Retina (tissue), 1 donor: Measurements from ENCODE around the gene LSM14A.

ENCODE experiments used
- DNase-seq: peaks from one replicate; pipeline ENCODE4 v3.0.0-alpha.2; 2016

Gene LSM14A

DNA sequence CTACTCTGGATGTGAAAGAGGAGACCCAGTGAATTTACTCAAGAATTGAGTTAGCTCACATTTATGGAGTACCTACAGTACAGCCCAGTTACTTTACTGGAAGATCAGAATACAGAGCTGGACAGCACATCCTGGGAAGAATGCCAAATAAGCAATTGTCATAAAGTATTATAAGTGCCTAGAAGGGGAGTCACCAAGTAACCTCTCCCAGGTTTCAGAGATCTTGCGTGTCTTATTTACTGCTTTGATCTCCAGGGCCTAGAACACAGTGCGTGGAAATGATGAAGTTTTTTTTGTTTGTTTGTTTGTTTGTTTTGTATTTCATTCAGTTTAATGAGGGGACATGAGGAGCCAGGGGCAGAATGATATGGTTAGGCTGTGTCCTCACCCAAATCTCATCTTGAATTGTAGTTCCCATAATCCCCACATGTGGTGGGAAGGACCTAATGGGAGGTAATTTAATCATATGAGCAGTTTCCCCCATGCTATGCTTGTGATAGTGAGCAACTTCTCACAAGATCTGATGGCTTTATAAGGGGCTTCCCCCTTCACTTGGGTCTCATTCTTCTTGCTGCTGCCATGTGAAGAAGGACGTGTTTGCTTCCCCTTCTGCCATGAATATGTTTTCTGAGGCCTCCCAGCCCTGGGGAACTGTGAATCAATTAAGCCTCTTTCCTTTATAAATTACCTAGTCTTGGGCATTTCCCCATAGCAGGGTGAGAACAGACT lies 87.2 kb downstream of the LSM14A start:
- no peak for DNase-seq

DNA sequence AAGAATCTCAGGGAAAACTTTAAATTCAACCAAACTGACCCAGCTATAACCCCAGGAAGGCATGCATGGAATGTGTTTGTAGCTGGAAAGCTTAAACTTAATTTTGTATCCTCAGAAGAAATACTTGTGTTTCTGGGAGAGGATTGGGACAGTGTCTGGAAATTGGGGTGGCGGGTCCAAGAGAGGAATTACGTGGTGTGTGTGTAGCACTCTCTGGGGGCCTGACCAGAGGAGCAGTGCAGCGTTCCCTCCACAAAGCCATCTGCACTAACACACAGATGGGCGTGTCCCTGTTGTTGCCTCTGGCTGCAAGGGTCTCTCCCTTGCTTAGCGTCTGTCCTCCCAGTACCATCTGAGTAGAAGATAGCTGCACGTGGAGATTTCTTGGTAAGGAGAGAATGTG lies 88.5 kb downstream of the LSM14A start:
- DNase-seq, result no peak

DNA sequence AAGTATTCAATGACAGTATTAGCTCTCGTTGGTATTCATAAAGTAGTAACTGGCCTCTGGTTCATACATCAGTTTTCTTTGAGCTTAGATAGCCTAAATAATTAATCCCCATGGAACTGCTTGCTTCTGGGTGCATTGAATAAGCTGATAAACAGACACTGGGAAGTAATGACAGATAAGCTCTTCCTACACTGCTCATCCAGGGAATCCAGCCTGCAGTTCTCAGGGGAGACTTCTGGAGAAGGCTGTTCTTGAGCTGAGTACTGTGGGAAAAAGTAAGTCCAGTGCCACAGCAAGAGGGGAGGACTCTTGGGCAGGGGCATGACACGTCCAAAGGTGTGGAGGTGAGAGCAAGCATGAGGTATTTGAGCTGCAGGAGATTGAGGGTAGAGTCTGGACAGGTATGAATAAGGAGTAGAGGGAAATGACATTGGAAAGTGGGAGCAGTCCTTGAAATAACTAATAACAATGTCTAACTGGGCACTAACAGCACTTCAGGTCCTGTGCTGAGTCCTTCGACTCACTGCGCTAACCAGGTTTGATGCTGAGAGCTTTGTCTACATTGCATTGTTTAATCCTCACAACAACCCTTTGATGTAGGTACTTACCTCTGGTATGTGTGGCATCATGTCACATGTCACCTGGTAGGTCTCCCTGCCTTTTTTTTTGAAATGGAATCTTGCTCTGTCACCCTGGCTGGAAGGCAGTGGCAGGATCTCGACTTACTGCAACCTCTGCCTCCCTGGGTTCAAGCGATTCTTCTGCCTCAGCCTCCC lies 89.2 kb downstream of the LSM14A start:
- no peak for DNase-seq

DNA sequence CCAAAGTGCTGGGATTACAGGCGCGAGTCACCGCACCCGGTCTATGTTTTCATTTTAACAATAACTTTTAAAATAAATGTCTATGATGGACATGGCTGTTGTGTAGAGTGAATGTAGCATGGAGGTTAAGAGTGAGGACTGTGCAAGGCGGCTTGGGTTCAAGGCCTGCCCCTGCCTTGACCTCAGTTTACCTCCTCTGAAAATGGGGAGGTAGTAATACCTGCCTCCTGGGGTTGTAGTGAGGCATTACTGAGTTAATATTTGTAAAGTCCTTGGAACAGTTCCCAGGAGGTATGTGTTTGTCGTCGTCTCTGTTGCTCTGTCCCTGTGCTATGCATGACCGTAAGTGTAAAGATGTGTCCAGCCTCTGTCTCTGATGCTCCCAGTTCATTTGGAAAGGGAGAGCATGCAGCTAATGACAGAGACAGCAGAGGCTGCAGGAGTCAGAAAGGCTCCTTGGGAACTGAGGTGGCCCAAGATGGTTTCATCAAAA lies 91.5 kb downstream of the LSM14A start:
- DNase-seq, result no peak

DNA sequence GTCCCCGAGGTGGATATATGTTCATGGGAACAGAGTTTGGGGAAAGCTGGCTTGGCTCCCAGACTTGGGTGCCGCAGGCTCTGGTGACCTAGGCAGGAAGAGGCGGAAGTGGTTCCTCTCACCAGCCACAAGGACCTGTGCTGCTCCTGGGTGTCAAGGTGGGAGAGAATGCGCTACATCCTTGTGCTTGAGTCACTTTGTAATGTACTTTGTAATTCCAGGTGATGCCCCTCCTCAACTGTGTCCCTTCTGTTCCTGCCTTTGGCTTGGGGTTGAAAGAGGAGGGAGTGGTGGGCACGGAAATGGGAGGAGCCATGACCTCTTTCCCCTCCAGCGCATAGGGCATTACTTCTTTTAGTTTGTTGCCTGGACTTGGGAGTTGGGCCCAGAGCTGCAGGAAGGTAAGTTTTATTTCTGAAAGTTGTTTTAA lies 92.9 kb downstream of the LSM14A start:
- no peak for DNase-seq

DNA sequence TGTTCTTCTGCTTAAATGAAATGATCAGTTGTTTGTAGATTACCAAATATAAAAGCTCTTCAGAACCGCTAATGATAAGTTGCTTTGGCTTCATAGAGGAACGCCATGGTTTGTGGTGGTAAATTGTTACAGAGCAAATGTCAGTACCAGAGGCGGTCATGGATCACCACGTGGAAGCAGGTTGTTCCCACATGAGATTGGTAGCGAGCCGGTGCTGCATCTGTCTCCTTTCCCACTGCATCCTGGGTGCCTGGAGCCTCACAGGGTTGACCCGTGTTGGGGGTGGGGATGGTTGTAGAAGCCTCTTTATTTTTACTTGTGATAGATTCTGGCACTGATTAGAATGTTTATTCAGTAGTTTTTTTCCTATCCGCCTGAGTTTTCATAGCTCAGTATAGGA lies 96.8 kb downstream of the LSM14A start:
- DNase-seq, result no peak

DNA sequence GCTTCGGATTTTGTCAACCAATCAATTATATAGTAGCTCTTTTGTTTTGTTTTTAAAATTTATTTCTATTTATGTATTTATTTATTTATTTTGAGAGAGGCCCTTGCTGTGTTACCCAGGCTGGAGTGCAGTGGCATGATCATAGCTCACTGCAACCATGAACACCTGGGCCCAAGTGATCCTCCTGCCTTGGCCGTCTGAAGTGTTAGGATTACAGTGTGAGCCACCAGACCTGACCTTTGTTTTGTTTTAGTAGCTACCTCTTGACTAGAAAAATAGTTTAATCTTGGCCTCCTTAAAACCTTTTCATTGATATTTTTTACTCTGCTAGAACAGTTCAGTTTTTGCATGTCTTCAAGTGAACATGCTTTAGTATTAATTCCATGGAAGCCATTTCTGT lies 97.2 kb downstream of the LSM14A start:
- no peak for DNase-seq

DNA sequence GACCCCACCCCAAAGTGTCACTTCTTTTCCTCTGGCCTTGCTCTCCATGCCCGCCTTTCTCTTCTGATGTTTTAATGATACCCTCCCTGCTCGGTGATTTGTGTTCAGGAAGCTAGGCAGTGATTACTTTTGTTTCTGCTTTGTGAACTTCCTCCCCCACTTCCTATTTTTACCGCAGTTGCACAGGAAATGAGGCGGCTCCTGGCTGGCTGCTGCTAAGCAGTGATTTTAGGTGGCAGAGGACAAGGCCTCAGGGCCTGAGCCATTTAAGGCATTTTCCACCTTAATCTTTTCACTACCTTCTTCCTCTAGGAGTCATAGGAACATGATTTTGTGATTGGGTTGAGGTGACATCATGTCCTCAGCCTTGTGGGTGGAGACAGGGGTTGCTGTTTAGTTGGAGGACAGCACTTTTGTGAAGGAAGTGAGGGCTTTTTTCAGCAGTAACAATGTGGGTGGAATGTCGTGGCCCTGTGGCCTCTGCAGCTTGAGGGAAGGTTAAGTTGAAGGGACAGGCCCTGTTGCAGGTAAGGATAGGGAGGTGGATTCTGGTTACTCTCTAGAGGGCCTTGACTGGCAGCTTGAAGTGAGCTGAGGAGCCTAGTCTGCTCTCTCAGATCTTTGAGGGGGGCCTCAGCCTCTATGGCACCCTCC lies 97.8 kb downstream of the LSM14A start:
- no peak for DNase-seq

DNA sequence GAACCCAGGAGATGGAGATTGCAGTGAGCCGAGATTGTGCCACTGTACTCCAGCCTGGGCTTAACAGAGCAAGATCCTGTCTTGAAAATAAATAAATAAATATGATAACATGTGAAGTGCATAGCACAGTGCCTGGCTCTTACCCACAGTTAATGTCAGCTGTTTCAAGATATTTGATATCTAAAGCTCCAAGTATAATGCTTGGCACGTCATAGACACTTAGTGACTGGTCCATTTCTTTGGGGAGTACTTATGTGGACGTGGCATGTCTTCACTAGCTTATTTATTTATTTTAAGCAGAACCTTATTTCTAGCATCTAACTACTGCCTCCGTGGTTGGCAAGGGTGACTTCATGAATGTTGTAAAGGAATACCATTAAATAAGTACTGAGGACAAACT lies 100.8 kb downstream of the LSM14A start:
- no peak for DNase-seq

DNA sequence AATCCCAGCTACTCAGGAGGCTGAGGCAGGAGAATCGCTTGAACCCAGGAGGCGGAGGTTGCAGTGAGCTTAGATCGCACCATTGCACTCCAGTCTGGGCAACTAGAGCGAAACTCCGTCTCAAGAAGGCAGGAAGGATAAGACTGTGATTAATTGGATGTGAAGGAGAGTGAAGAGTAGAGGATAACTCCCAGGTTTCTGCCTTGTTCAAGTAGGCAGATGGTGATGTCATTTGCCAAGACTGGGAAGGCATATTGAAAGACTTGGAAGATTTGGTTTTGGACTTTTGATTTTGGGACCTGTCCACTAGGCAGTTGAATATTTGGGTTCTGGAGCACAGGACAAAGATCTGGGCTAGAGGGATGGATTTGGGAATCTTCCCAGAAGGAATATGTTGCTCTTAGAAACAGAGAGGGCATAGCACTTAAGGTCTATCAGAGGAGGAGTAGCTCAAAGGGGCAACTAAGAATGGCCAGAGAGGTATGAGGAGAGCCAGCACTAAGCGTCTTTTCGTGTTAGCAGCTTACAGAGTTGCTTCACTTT lies 102.1 kb downstream of the LSM14A start:
- no peak for DNase-seq

DNA sequence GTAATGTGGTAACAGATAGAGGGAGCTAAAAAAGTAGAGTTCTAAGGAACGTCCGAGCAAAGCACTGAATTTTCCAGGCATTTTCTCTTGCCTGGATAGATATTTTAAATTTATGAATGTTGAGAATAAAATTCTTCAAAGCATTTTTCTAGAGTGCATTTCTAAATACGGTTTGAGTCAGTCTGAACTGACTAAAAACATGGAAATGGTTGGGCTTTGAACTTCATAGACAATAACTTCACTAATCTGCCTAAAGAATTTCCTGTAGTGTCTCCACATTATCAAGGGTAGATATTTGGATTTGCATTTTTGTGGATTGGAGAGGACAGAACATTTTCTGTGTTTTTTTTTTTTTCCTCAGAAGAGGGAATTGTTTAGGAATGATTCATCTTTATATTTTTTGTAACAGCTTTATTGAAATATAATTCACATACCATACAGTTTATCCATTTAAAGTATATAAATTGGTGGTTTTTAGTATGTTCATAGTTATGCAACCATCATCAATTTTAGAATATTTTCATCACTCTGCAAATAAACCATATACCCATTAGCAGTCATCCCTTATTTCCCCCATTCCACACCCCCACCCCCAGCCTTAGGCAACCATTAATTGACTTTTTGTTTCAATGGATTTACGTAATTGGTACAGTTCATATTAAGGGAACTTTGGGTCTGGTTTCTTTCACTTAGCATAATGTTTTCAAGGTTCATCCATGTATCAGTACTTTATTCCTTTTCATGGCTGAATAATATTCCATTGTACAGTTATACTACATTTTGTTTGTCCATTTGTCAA lies 102.7 kb downstream of the LSM14A start:
- no peak for DNase-seq

DNA sequence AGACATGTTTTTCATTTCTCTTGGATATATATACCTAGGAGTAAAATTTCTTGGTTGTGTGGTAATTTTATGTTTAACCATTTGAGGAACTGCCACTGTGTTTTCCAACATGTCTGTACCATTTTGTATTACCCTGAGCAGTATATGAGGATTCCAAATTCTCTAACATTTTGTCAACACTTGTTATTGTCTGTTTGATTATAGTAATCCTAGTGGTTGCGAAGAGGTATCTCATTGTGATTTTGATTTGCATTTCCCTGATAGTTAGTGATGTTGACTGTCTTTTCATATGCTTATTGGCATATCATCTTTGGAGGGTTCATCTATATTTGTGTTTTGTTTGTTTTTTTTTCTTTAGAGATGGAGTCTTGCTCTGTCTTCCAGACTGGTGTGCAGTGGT lies 103.4 kb downstream of the LSM14A start:
- no peak for DNase-seq

DNA sequence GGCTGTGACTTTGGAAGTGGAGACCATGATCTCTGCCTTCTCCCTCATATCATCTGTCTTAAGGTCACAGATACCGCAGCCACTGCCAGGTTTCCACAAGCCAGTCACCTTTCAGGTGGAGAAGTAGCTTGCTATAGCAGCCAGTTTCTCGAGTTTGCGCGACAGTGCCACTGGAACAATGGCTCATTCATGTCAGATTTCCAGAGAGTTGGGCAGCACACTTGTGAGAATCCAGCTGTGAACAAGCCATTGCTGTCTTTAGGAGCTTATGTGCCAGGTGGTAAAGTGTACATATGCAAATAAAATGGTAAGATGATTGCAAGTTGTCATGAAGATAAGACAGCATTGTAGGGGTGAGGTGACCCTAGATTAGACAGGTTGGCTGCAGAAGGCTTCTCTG lies 104.3 kb downstream of the LSM14A start:
- DNase-seq, result no peak

DNA sequence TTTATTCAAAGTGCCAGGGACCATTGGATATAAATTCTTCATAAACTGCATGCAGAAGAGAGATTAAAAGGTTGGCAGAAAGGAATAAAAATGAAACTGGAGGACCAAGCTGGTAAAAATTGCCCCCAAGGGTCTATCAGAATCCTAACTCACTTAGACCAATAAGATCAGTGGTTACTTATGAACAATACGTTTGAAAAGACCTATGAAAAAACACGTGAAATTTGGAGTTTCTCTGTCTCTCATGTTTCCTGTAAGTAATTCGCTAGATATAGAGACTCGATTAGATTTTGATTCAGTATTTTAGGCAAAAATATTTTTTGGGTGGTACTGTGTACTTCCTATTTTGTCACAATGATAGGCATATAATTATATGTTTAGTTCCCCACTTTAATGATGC lies 104.9 kb downstream of the LSM14A start:
- no peak for DNase-seq

DNA sequence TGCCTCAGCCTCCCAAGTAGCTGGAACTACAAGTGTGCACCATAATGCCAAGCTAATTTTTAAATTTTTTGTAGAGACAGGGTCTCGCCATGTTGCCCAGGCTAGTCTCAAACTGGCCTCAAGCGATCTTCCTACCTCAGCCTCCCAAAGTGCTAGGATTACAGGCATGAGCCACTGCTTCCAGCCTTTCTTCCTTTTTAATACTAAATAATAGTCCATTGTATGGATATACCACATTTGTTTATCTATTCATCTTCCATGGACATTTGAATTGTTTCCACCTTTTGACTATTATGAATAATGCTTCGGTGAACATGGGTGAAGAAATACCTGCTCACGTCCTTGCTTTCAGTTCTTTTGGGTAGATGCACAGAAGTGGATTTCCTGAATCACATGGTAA lies 106.5 kb downstream of the LSM14A start:
- DNase-seq, result no peak
